ENCODE results near the gene CYB5D1.

Gene CYB5D1

DNA sequence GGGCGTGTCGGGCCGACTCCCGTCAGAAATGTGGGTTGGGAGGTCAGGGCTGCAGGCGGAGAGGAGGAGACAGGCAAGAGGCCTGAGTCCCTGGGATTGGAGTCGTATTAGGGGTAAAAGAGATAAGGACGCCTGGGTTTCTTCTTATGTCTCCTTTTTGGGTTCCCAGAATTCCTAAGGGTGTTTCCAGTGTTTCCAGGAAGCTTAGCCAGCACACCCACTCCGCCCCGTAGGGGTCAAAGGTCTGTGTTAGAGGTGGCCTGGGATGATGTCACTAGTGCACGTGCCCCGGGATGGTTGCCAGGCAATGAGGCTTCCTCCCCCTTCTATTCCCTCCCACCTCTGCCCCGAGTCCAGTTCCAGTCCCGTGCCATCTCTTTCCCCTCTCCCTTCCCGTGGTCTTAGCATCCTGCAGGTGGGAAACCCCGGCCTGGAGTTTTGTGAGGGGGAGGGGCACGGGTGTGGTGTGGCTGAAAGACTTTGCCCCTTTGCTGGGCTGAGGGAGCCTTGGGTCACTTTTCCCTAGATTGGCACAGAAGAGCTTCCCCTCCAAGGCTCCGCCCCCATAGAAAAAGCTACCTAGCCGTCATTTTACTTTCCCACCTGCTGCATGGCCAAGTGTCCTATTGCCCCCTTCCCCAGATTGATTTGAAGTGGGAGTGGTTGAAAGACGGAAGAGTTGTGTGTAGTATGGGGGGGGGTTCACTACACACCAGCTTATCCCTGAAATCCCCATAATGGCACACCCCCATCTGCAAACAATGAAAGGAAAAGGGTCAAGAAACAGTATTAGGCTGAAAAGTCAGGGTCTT lies 21.0 kb upstream of the CYB5D1 start:
- Histone ChIP-seq H3K4me1 (peaks cover 6% of the 10 kb centered on the region), H3K36me3 (peaks cover 8% of the 10 kb centered on the region), H3K4me3 (ENCODE audit: low read depth, low read length) (peak overlapping the region; percentile 81), H3K27me3 (no peaks in the 10 kb centered on the region), H3K9me3 (no peaks in the 10 kb centered on the region)
- peak; percentile 91 for DNase-seq
- TF ChIP-seq, protein P1, sequence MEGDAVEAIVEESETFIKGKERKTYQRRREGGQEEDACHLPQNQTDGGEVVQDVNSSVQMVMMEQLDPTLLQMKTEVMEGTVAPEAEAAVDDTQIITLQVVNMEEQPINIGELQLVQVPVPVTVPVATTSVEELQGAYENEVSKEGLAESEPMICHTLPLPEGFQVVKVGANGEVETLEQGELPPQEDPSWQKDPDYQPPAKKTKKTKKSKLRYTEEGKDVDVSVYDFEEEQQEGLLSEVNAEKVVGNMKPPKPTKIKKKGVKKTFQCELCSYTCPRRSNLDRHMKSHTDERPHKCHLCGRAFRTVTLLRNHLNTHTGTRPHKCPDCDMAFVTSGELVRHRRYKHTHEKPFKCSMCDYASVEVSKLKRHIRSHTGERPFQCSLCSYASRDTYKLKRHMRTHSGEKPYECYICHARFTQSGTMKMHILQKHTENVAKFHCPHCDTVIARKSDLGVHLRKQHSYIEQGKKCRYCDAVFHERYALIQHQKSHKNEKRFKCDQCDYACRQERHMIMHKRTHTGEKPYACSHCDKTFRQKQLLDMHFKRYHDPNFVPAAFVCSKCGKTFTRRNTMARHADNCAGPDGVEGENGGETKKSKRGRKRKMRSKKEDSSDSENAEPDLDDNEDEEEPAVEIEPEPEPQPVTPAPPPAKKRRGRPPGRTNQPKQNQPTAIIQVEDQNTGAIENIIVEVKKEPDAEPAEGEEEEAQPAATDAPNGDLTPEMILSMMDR (IDR thresholded peaks at IDR 0.05; ENCODE audit: low read depth, low read length) = no peak

DNA sequence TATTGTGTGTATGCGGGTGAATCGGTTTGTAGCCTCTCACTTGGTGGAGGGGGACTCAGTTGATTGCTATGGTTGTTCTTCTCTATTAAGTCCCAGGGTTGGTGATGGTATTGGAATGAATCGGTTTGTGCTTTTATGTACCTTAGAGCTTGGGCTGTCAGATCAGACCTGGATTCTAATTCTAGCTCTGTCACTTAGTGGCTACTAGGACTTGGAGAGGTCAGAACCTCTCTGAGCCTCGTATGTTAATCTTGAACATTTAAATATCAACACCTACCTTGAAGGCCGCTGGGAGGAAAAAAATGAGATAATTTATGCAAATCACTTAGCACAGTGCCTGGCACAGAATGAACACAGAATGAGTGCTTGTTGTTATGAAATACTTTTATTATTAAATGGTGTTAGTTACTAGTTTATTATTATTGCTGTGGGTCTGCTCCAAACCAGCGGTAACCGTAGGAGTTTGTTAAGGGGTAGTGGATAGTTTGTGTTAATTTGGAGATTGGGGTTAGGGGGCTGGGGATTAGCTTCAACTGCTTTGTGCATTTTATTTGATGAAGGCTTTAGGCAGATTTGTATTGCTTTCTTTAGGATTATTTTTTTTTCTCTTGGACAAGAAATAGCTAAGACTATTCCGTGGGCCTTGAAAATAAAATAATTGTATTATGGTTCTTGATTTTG lies 20.3 kb upstream of the CYB5D1 start:
- H3K4me1 ChIP-seq = peaks cover 6% of the 10 kb centered on the region

DNA sequence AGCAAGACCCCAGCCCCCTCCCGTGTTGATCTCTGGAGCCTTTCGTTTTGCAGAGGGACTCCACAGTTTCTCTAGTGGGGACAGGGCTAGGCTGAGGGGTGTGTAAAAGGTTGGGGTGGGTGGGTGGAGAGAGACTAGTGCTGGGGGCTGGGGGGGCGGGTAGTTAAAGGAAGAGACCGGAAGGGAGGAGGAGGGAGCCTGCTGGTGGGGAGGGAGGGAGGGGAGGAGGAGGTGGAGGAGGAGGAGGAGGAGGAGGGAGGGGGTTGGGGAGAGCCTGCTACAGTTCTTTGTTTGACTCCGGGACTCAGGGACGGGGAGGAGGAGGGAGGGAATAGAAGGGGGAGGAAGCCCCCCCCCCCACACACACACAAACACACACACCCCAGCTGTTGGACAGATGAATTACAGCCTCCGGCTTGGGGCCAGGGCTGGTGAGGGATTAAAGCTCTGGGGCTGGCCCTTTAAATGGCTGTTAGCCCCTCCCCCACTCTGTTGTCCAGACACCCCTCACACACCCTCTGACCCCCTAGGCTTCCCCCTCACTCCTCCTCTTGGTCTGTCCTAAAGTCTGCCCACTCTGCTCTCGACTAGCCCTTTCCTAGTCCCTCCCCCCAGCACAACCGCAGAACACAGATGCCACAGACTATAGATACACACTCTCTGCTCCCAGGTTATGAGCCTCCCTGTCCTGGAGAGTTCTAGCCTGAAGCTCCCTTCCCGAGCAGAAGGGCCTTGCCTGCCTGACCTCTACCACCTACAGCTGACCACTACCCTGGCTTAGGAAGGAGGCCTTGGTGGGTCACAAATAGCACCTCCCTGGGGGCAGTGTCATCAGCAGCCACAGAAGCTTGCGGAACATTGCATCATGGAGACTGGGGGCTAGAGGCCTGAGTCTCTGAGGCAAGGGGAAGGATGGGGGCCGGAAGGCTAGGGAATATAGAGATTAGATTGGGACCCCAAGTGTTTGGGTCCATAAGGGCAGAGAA lies 19.4 kb upstream of the CYB5D1 start:
- H3K9me3 ChIP-seq = no peaks in the 10 kb centered on the region
- peaks cover 3% of the 10 kb centered on the region for H3K4me1 ChIP-seq
- DNase-seq = peak; percentile 47
- H3K27me3 ChIP-seq = no peaks in the 10 kb centered on the region
- TF ChIP-seq, protein P1 (IDR thresholded peaks at IDR 0.05; ENCODE audit: low read depth, low read length) = no peak
- H3K4me3 ChIP-seq (ENCODE audit: low read depth, low read length) = peak overlapping the region; percentile 81
- peaks cover 8% of the 10 kb centered on the region for H3K36me3 ChIP-seq

More for the DNA sequence above, 20.3 kb upstream of the CYB5D1 start:
- peaks cover 8% of the 10 kb centered on the region for H3K36me3 ChIP-seq
- no peaks in the 10 kb centered on the region for H3K27me3 ChIP-seq
- H3K4me3 ChIP-seq (ENCODE audit: low read depth, low read length) = peak overlapping the region; percentile 81
- H3K9me3 ChIP-seq = no peaks in the 10 kb centered on the region
- TF ChIP-seq, protein P1 (IDR thresholded peaks at IDR 0.05; ENCODE audit: low read depth, low read length) = no peak
- no peak for DNase-seq

DNA sequence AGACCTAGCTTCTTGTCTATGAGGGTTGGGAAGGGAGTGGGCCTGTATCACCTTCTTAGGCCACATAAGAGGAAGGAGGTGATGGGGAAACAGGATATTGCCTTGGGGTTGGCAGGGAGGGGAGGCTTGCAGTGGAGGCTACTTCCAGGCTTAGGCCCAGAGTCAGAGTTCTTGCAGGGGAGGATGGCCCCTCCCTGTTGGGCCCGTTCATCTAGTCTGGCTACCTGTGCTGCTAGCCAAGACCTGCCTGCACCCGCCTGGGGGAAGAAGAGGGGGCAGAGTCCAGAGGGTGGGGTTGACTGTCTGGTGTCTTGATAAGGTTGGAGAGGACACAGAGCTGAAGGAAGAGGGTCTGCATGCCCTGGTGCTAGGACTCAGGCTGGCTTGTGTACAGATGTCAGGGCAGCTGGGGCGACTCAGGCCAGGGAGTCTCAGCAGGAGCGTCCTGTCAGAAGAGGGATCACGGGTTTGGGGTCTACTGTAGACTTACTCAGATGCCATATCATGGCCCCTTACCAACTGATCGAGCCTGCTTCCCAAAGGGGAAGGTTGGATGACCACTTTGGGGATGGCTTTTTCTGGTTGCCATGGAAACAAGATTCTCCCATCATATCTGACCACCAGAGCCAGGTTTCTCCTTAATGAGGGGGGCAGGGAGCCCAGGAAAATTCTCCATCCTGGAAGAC lies 18.5 kb upstream of the CYB5D1 start:
- no peaks in the 10 kb centered on the region for H3K9me3 ChIP-seq
- H3K4me1 ChIP-seq = peaks cover 2% of the 10 kb centered on the region
- TF ChIP-seq, protein P1 (IDR thresholded peaks at IDR 0.05; ENCODE audit: low read depth, low read length) = no peak
- H3K4me3 ChIP-seq (ENCODE audit: low read depth, low read length) = peak overlapping the region; percentile 48
- no peak for DNase-seq
- no peaks in the 10 kb centered on the region for H3K27me3 ChIP-seq
- H3K36me3 ChIP-seq = peaks cover 8% of the 10 kb centered on the region

DNA sequence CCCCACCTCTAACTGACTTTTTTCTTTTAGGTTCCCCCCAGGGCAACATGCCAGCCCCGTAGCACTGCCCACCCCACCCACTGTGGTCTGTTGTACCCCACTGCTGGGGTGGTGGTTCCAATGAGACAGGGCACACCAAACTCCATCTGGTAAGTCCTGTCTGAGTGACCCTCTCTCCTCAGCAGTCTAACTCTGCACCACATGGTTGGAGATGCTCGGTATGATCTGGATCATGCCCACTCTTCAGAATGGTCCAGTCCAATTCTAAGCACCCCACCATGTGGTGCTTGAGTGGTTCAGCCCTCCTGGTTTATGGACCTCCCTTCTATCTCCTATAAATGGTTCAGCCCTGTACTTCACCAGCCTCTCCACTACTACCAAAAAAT lies 17.9 kb upstream of the CYB5D1 start:
- H3K36me3 ChIP-seq = peaks cover 8% of the 10 kb centered on the region
- H3K27me3 ChIP-seq = no peaks in the 10 kb centered on the region
- no peak for DNase-seq
- no peaks in the 10 kb centered on the region for H3K9me3 ChIP-seq
- peaks cover 2% of the 10 kb centered on the region for H3K4me1 ChIP-seq
- no peak overlapping the region for H3K4me3 ChIP-seq (ENCODE audit: low read depth, low read length)
- TF ChIP-seq, protein P1 (IDR thresholded peaks at IDR 0.05; ENCODE audit: low read depth, low read length) = no peak
